ENCODE data around the gene MAMDC4. TPM values are rescaled to one million over a fixed set of nuclear protein-coding genes. Genes with fewer than 3 reads are reported as not detected.

MAMDC4 gene
- total and polyA plus RNA-seq, 2 of the 13 experiments (the other 11 are each of a cell fraction or from before 2014, with no cell fraction given): 6.0 to 6.8 TPM

DNA sequence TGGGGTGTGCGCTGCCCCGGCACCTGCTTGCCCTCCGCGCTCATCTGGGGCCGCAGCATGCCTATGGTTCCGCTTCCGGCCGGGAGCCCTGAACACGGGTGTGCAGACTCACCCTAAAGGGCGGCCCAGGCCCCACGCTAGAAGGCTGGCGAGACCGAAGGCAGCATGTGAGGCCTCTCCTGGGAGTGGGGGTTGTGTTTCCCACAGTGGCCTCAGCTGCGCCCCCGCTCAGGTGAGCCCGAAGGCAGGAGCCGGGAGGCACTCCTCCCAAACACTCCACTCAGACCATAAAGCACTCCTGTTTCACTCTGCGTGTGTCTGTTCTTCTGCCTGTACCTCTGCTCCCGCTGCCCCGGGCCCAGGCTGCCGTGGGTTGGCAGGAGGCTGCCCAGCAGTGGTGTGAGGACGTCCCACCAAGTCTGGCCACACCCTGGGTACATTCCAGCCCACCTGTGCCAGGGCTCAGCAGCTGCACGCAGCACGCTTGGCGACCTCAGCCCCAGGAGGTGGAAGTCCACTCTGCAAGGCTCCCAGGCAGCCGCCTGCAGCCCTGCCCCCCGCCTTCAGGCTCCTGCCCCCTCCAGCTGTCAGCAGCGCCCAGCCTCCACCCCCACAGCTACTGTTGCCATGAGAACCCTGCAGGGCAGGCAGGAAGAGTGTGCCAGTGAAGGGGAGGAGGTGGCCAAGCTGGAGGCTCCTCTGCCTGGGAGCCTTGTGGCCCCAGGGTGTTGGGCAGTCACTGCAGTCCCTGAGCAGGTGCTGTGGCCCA is 11.1 kb upstream of the MAMDC4 start (continued):
- TF ChIP-seq ZNF749 (CRISPR knock-in tag; IDR thresholded peaks at IDR 0.05; ENCODE audit: borderline replicate concordance): no peak
- TF ChIP-seq HOXA9 (CRISPR knock-in tag; IDR thresholded peaks at IDR 0.05; ENCODE audit: borderline replicate concordance): peak; percentile 56; the same call in 1 of the 2 replicates
- TF ChIP-seq ZSCAN9 (CRISPR knock-in tag; IDR thresholded peaks at IDR 0.05; ENCODE audit: borderline replicate concordance): no peak
- TF ChIP-seq, protein P1, sequence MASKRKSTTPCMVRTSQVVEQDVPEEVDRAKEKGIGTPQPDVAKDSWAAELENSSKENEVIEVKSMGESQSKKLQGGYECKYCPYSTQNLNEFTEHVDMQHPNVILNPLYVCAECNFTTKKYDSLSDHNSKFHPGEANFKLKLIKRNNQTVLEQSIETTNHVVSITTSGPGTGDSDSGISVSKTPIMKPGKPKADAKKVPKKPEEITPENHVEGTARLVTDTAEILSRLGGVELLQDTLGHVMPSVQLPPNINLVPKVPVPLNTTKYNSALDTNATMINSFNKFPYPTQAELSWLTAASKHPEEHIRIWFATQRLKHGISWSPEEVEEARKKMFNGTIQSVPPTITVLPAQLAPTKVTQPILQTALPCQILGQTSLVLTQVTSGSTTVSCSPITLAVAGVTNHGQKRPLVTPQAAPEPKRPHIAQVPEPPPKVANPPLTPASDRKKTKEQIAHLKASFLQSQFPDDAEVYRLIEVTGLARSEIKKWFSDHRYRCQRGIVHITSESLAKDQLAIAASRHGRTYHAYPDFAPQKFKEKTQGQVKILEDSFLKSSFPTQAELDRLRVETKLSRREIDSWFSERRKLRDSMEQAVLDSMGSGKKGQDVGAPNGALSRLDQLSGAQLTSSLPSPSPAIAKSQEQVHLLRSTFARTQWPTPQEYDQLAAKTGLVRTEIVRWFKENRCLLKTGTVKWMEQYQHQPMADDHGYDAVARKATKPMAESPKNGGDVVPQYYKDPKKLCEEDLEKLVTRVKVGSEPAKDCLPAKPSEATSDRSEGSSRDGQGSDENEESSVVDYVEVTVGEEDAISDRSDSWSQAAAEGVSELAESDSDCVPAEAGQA (IDR thresholded peaks at IDR 0.05; ENCODE audit: low read depth): no peak
- TF ChIP-seq, protein P1 (CRISPR knock-in tag; IDR thresholded peaks at IDR 0.05; ENCODE audit: borderline replicate concordance): no peak
- no peak for TF ChIP-seq ZNF660 (CRISPR knock-in tag; IDR thresholded peaks at IDR 0.05; ENCODE audit: borderline replicate concordance, low read depth)
- no peak for TF ChIP-seq HMG20A (CRISPR knock-in tag; IDR thresholded peaks at IDR 0.05; ENCODE audit: borderline replicate concordance)
- no peak for TF ChIP-seq YEATS2 (CRISPR knock-in tag; IDR thresholded peaks at IDR 0.05; ENCODE audit: borderline replicate concordance)
- no peak for TF ChIP-seq FOXA1 (IDR thresholded peaks at IDR 0.05)
- no peak for TF ChIP-seq FOXA1 (CRISPR knock-in tag; IDR thresholded peaks at IDR 0.05)
- TF ChIP-seq ZNF615 (CRISPR knock-in tag; IDR thresholded peaks at IDR 0.05; ENCODE audit: borderline replicate concordance): no peak
- TF ChIP-seq ARID2 (CRISPR knock-in tag; IDR thresholded peaks at IDR 0.05; ENCODE audit: borderline replicate concordance): 0 out of 2 replicates have a peak, but pooled peaks have one; percentile 62
- TF ChIP-seq, protein P2, sequence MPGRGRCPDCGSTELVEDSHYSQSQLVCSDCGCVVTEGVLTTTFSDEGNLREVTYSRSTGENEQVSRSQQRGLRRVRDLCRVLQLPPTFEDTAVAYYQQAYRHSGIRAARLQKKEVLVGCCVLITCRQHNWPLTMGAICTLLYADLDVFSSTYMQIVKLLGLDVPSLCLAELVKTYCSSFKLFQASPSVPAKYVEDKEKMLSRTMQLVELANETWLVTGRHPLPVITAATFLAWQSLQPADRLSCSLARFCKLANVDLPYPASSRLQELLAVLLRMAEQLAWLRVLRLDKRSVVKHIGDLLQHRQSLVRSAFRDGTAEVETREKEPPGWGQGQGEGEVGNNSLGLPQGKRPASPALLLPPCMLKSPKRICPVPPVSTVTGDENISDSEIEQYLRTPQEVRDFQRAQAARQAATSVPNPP (CRISPR knock-in tag; IDR thresholded peaks at IDR 0.05): no peak
- TF ChIP-seq, protein P3, sequence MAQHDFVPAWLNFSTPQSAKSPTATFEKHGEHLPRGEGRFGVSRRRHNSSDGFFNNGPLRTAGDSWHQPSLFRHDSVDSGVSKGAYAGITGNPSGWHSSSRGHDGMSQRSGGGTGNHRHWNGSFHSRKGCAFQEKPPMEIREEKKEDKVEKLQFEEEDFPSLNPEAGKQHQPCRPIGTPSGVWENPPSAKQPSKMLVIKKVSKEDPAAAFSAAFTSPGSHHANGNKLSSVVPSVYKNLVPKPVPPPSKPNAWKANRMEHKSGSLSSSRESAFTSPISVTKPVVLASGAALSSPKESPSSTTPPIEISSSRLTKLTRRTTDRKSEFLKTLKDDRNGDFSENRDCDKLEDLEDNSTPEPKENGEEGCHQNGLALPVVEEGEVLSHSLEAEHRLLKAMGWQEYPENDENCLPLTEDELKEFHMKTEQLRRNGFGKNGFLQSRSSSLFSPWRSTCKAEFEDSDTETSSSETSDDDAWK (CRISPR knock-in tag; IDR thresholded peaks at IDR 0.05): no peak
- TF ChIP-seq, protein P4, sequence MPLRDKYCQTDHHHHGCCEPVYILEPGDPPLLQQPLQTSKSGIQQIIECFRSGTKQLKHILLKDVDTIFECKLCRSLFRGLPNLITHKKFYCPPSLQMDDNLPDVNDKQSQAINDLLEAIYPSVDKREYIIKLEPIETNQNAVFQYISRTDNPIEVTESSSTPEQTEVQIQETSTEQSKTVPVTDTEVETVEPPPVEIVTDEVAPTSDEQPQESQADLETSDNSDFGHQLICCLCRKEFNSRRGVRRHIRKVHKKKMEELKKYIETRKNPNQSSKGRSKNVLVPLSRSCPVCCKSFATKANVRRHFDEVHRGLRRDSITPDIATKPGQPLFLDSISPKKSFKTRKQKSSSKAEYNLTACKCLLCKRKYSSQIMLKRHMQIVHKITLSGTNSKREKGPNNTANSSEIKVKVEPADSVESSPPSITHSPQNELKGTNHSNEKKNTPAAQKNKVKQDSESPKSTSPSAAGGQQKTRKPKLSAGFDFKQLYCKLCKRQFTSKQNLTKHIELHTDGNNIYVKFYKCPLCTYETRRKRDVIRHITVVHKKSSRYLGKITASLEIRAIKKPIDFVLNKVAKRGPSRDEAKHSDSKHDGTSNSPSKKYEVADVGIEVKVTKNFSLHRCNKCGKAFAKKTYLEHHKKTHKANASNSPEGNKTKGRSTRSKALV (CRISPR knock-in tag; IDR thresholded peaks at IDR 0.05): no peak
- TF ChIP-seq WIZ (CRISPR knock-in tag; IDR thresholded peaks at IDR 0.05): no peak
- TF ChIP-seq, protein P5, sequence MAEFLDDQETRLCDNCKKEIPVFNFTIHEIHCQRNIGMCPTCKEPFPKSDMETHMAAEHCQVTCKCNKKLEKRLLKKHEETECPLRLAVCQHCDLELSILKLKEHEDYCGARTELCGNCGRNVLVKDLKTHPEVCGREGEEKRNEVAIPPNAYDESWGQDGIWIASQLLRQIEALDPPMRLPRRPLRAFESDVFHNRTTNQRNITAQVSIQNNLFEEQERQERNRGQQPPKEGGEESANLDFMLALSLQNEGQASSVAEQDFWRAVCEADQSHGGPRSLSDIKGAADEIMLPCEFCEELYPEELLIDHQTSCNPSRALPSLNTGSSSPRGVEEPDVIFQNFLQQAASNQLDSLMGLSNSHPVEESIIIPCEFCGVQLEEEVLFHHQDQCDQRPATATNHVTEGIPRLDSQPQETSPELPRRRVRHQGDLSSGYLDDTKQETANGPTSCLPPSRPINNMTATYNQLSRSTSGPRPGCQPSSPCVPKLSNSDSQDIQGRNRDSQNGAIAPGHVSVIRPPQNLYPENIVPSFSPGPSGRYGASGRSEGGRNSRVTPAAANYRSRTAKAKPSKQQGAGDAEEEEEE (CRISPR knock-in tag; IDR thresholded peaks at IDR 0.05; ENCODE audit: borderline replicate concordance): no peak
